ENCODE results near the gene CTPS2.
"Not testable (repeated sequence)": the region's sequence is repeated elsewhere in the genome, so short reads cannot be mapped to it uniquely, and the experiment has no call there.

The CTPS2 gene

DNA sequence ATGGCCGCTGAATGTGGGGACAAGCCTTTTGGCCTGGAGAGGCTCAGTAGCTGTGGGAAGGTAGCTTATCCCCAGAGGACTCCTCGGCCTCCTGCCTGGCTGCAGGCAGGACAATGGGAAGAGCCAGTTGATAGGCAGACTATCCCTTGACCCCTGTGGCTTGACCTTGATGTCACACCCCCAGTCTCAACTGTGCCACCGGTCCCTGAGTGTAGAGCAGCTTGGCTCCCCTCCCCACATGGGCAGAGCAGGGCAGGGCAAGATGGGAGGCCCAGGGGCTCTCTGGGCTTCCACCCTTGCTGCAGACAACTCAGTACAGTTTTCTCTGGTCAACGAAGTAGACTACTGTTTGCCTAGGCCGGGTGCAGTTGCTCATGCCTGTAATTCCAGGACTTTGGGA is 32.6 kb upstream of the CTPS2 start:
- no peak overlapping the region for H3K27ac ChIP-seq
- TF ChIP-seq CTCF (IDR thresholded peaks at IDR 0.05) (no peak), ZFX (IDR thresholded peaks at IDR 0.05; ENCODE audit: borderline replicate concordance) (no peak)

DNA sequence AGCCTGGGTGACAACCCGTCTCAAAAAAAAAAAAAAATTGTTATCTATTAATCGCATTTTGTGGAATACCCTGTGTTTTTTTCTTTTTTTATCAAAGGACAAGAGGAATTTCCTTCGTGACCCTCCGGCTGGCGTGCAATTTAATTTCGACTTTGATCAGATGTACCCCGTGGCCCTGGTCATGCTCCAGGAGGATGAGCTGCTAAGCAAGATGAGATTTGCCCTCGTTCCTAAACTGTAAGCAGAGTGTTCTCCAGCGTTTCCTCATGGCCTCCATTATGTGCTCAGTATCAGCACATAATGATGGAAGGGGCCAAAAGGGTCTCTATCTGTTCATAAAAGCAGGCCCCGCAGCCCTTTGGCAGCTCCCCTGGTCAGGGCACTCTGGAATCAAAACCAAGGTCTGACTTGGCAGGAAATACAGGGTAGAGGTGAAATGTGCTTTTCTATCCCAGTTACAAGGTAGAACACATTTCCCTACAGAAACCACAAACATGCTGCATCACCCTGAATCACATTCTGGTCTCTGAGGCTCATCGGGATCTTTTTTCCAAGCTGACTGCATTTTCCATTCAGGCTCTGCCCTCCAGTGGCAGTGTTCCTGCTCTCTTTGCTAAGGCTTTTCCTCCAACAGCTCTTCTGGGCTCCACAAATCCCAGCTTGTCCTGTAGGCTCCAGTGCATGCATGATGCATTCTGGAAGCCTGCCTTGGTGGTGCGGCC is 31.3 kb upstream of the CTPS2 start:
- TF ChIP-seq CTCF (IDR thresholded peaks at IDR 0.05), result no peak
- no peak for TF ChIP-seq ZFX (IDR thresholded peaks at IDR 0.05; ENCODE audit: borderline replicate concordance)

GRCh38 chrX:16739574-16739973 is 27.1 kb upstream of the CTPS2 start:
- TF ChIP-seq ZFX (IDR thresholded peaks at IDR 0.05; ENCODE audit: borderline replicate concordance), result no peak
- TF ChIP-seq CTCF (IDR thresholded peaks at IDR 0.05), result no peak
- H3K27ac ChIP-seq, result no peak overlapping the region

More for the DNA sequence above, 31.3 kb upstream of the CTPS2 start:
- no peak overlapping the region for H3K27ac ChIP-seq

- no peak for TF ChIP-seq ZFX (IDR thresholded peaks at IDR 0.05; ENCODE audit: borderline replicate concordance)
- no peak for TF ChIP-seq CTCF (IDR thresholded peaks at IDR 0.05)
- no peak overlapping the region for H3K27ac ChIP-seq
Observed at GRCh38 chrX:16737024-16737423, 24.6 kb upstream of the CTPS2 start.

DNA sequence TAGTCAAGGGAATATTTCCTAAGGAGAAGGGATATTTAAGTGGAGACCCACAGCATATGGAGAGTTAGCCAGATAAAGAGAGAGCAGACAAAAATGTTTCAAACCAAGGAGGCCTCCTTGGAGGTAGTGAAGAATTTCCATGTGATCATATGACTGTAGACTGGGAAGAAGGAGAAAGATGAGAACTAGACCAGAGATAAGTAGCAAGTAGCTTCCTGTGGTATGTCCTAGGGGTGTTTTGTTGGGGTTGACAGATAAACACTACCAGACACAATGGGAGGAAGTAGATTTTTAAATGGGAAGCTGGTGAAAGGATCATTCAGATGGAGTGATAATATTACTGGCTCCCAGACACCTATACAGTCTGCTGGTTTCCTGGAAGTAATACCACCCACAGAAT is 20.5 kb upstream of the CTPS2 start:
- TF ChIP-seq ZFX (IDR thresholded peaks at IDR 0.05; ENCODE audit: borderline replicate concordance) (no peak), CTCF (IDR thresholded peaks at IDR 0.05) (no peak)
- no peak overlapping the region for H3K27ac ChIP-seq

GRCh38 chrX:16730450-16730849 is 18.0 kb upstream of the CTPS2 start:
- H3K27ac ChIP-seq, result no peak overlapping the region
- no peak for TF ChIP-seq ZFX (IDR thresholded peaks at IDR 0.05; ENCODE audit: borderline replicate concordance)
- TF ChIP-seq CTCF (IDR thresholded peaks at IDR 0.05), result no peak

DNA sequence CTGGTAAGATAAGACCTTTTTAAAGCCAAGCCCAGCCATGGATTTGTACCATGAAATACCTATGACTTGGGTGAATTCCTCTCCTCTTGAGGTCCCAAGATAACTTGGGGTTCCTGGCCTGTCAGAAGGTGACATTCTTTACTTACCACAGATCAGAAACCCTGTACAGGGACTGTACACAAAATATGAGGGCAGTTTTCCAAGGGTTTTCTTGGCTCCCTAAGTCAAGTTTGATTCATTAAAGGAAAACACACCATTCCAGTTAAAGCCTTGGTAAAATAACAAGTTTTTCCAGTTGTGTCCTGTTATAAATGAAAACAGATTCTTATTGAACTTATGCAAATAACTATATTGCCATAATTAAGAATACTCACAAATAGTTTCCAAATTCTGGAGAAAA is 15.2 kb upstream of the CTPS2 start:
- H3K27ac ChIP-seq, result no peak overlapping the region
- TF ChIP-seq CTCF (IDR thresholded peaks at IDR 0.05) (no peak), ZFX (IDR thresholded peaks at IDR 0.05; ENCODE audit: borderline replicate concordance) (no peak)

GRCh38 chrX:16726347-16726988 is 14.0 kb upstream of the CTPS2 start:
- H3K27ac ChIP-seq, result not testable (repeated sequence)

Data from 22Rv1 (cell line).